ENCODE results near the gene HLA-DQB2. TPM values are rescaled to one million over a fixed set of nuclear protein-coding genes. Genes with fewer than 3 reads are reported as not detected.

Gene HLA-DQB2
- total and polyA plus RNA-seq, 2 of the 4 experiments (the other 2 are of a cell fraction), result not detected

GRCh38 chr6:32799168-32799567 lies 35.8 kb upstream of the HLA-DQB2 start:
- peaks cover 13% of the 10 kb centered on the region for H3K27me3 ChIP-seq (ENCODE audit: control insufficient read depth, insufficient read depth, low read length)
- peaks cover 4% of the 10 kb centered on the region for H3K9me3 ChIP-seq (ENCODE audit: control insufficient read depth, insufficient read depth, low read length)
- no peak overlapping the region for H3K23ac ChIP-seq (ENCODE audit: low read depth, low read length)
- no peaks in the 10 kb centered on the region for H3K4me1 ChIP-seq (ENCODE audit: control insufficient read depth, insufficient read depth, low read length)
- no peak overlapping the region for H2BK20ac ChIP-seq (ENCODE audit: low read depth, low read length)
- H3K4me3 ChIP-seq (ENCODE audit: insufficient read depth, low read depth, low read length), result no peak overlapping the region
- H2BK5ac ChIP-seq (ENCODE audit: low read depth, low read length, poor library complexity, severe bottlenecking), result no peak overlapping the region
- no peak overlapping the region for H3K14ac ChIP-seq (replicated peaks; ENCODE audit: low read depth, low read length)
- H4K8ac ChIP-seq (ENCODE audit: low read depth in 2 of 2, low read length in 2 of 2), result no peak overlapping the region
- TF ChIP-seq, protein P1, sequence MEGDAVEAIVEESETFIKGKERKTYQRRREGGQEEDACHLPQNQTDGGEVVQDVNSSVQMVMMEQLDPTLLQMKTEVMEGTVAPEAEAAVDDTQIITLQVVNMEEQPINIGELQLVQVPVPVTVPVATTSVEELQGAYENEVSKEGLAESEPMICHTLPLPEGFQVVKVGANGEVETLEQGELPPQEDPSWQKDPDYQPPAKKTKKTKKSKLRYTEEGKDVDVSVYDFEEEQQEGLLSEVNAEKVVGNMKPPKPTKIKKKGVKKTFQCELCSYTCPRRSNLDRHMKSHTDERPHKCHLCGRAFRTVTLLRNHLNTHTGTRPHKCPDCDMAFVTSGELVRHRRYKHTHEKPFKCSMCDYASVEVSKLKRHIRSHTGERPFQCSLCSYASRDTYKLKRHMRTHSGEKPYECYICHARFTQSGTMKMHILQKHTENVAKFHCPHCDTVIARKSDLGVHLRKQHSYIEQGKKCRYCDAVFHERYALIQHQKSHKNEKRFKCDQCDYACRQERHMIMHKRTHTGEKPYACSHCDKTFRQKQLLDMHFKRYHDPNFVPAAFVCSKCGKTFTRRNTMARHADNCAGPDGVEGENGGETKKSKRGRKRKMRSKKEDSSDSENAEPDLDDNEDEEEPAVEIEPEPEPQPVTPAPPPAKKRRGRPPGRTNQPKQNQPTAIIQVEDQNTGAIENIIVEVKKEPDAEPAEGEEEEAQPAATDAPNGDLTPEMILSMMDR (conservative IDR thresholded peaks at IDR 0.05; ENCODE audit: low read depth, low read length), result no peak
- TF ChIP-seq FOS (IDR thresholded peaks at IDR 0.05; ENCODE audit: low read depth, low read length), result no peak
- TF ChIP-seq MAFK (IDR thresholded peaks at IDR 0.05; ENCODE audit: low read depth, low read length), result no peak
- no peak for TF ChIP-seq SMC3 (IDR thresholded peaks at IDR 0.05; ENCODE audit: low read depth, low read length)
- no peak for TF ChIP-seq CEBPB (IDR thresholded peaks at IDR 0.05; ENCODE audit: low read depth, low read length)
- TF ChIP-seq, protein P2, sequence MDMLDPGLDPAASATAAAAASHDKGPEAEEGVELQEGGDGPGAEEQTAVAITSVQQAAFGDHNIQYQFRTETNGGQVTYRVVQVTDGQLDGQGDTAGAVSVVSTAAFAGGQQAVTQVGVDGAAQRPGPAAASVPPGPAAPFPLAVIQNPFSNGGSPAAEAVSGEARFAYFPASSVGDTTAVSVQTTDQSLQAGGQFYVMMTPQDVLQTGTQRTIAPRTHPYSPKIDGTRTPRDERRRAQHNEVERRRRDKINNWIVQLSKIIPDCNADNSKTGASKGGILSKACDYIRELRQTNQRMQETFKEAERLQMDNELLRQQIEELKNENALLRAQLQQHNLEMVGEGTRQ (IDR thresholded peaks at IDR 0.05; ENCODE audit: low read depth, low read length), result no peak
- no peak for TF ChIP-seq RFX5 (IDR thresholded peaks at IDR 0.05; ENCODE audit: low read depth, low read length)
- TF ChIP-seq CHD1 (IDR thresholded peaks at IDR 0.05; ENCODE audit: low read depth, low read length), result no peak
- no peak for TF ChIP-seq ELK1 (IDR thresholded peaks at IDR 0.05; ENCODE audit: borderline replicate concordance, low read depth, low read length)
- no peak for TF ChIP-seq MAZ (IDR thresholded peaks at IDR 0.05; ENCODE audit: borderline replicate concordance, low read depth, low read length)
- no peak for TF ChIP-seq RAD21 (IDR thresholded peaks at IDR 0.05; ENCODE audit: low read length)
- TF ChIP-seq MXI1 (IDR thresholded peaks at IDR 0.05; ENCODE audit: borderline replicate concordance, low read depth, low read length), result no peak
- no peak for TF ChIP-seq BHLHE40 (IDR thresholded peaks at IDR 0.05; ENCODE audit: low read depth, low read length)
- no peak for TF ChIP-seq NFE2L2 (IDR thresholded peaks at IDR 0.05; ENCODE audit: low read depth, low read length)
- no peak for TF ChIP-seq POLR2A (IDR thresholded peaks at IDR 0.05; ENCODE audit: low read depth, low read length)
- no peak overlapping the region for H4K5ac ChIP-seq (ENCODE audit: low read depth, low read length)
- ChIA-PET POLR2A (ENCODE audit: unreplicated experiment) (no interaction called here), CTCF (no interaction called here)
- no peak overlapping the region for H4K91ac ChIP-seq (ENCODE audit: insufficient read depth, low read depth, low read length)
- no peak overlapping the region for H3K27ac ChIP-seq (ENCODE audit: insufficient read depth, low read length)
- H3K56ac ChIP-seq (ENCODE audit: extremely low read depth, insufficient read depth, low read length), result no peak overlapping the region
- no peak overlapping the region for H2AFZ ChIP-seq (replicated peaks; ENCODE audit: low read length, poor library complexity)
- in situ Hi-C loops (cut with MboI; ENCODE audit: low sequenced_read_pairs) (loop anchor here (5.0 to 10.0 kb wide), 2 partner anchors 382 to 554 kb away; no protein-coding TSS in a partner anchor), dilution Hi-C loops (cut with HindIII; ENCODE audit: low sequenced_read_pairs, unreplicated experiment) (no loop called here), intact Hi-C loops (cut with micrococcal nuclease) (loop anchor here (5.0 kb wide), 1 partner anchor 367 kb away; no protein-coding TSS in a partner anchor)
- WGBS, 2 experiments (ENCODE audit: extremely low coverage in 2 of 2, insufficient read length in 1 of 2), result no CpG with 5 or more reads among the region's 3 CpGs
- H3K9me1 ChIP-seq (ENCODE audit: insufficient read depth, low read length), result no peaks in the 10 kb centered on the region
- H3K4ac ChIP-seq (ENCODE audit: low read depth, low read length), result no peak overlapping the region
- H3K9ac ChIP-seq (ENCODE audit: low read depth, low read length), result no peak overlapping the region
- no peak overlapping the region for H2AK5ac ChIP-seq (ENCODE audit: low read depth, low read length)
- no peaks in the 10 kb centered on the region for H4K20me1 ChIP-seq (ENCODE audit: insufficient read depth, low read length)
- H2BK120ac ChIP-seq (ENCODE audit: low read depth, low read length), result no peak overlapping the region
- no peak overlapping the region for H3K4me2 ChIP-seq (ENCODE audit: low read depth, low read length)
- no peak overlapping the region for H2BK15ac ChIP-seq (ENCODE audit: low read depth, low read length)
- no peak for DNase-seq
- BruUV-seq (replicated peaks), result no TSS peak
- no peaks in the 10 kb centered on the region for H3K79me1 ChIP-seq (ENCODE audit: low read depth in 1 of 2, low read length in 2 of 2)
- H3K36me3 ChIP-seq (ENCODE audit: control insufficient read depth, insufficient read depth, low read length), result no peaks in the 10 kb centered on the region
- no peak for ATAC-seq (ENCODE audit: low read depth)
- H2AK9ac ChIP-seq (replicated peaks; ENCODE audit: low read depth, low read length, poor library complexity), result no peak overlapping the region
- no peak overlapping the region for H3K18ac ChIP-seq (ENCODE audit: low read depth, low read length)
